ENCODE measurements around the gene A4GNT.

GRCh38 chr3:138084196-138084595 is 48.0 kb downstream of the A4GNT start:
- TF ChIP-seq CTCF (IDR thresholded peaks at IDR 0.05): no peak
- no peak for TF ChIP-seq EP300 (IDR thresholded peaks at IDR 0.05)
- TF ChIP-seq POLR2A (IDR thresholded peaks at IDR 0.05): no peak
- no peak for TF ChIP-seq POLR2AphosphoS5 (IDR thresholded peaks at IDR 0.05)
